Measurements from ENCODE around the gene AIFM2. TPM values are rescaled to one million over a fixed set of nuclear protein-coding genes. Genes with fewer than 3 reads are reported as not detected.
"Not testable (repeated sequence)": the region's sequence is repeated elsewhere in the genome, so short reads cannot be mapped to it uniquely, and the experiment has no call there.

The AIFM2 gene
- total RNA-seq, 3 donors from 2014 or later = 10.5 to 16.9 (median 11.1) TPM

GRCh38 chr10:70162151-70162891, 29.7 kb upstream of the AIFM2 start:
- peak; percentile 75 to 81 for ATAC-seq
- Mint-ChIP-seq H3K36me3 (ENCODE audit: insufficient read depth) (peaks cover 41% of the 10 kb centered on the region), H3K9me3 (no peaks in the 10 kb centered on the region), H3K4me1 (ENCODE audit: low read depth) (peaks cover 63% of the 10 kb centered on the region), H3K4me3 (peak overlapping the region; percentile 61), H3K27me3 (ENCODE audit: low read depth) (no peaks in the 10 kb centered on the region)
- no peak for DNase-seq

- Mint-ChIP-seq H3K27me3 (ENCODE audit: low read depth) (no peaks in the 10 kb centered on the region), H3K4me1 (ENCODE audit: low read depth) (peaks cover 56% of the 10 kb centered on the region), H3K36me3 (ENCODE audit: insufficient read depth) (peaks cover 44% of the 10 kb centered on the region), H3K9me3 (no peaks in the 10 kb centered on the region), H3K4me3 (no peak overlapping the region)
- ATAC-seq = no peak
- no peak for DNase-seq
These were observed 28.2 kb upstream of the AIFM2 start for GRCh38 chr10:70160798-70161197.

GRCh38 chr10:70159366-70159765, 26.7 kb upstream of the AIFM2 start:
- DNase-seq; H3K4me3 Mint-ChIP-seq; H3K27me3 Mint-ChIP-seq (ENCODE audit: low read depth); ATAC-seq; H3K9me3 Mint-ChIP-seq: not testable (repeated sequence)
- Mint-ChIP-seq H3K36me3 (ENCODE audit: insufficient read depth) (peaks cover 55% of the 10 kb centered on the region), H3K4me1 (ENCODE audit: low read depth) (peaks cover 49% of the 10 kb centered on the region)

- Mint-ChIP-seq H3K4me3 (no peak overlapping the region), H3K4me1 (ENCODE audit: low read depth) (peaks cover 36% of the 10 kb centered on the region), H3K9me3 (no peaks in the 10 kb centered on the region), H3K27me3 (ENCODE audit: low read depth) (no peaks in the 10 kb centered on the region), H3K36me3 (ENCODE audit: insufficient read depth) (peaks cover 52% of the 10 kb centered on the region)
- ATAC-seq (no peak), DNase-seq (no peak)
These were observed 25.5 kb upstream of the AIFM2 start for GRCh38 chr10:70158113-70158512.

DNA sequence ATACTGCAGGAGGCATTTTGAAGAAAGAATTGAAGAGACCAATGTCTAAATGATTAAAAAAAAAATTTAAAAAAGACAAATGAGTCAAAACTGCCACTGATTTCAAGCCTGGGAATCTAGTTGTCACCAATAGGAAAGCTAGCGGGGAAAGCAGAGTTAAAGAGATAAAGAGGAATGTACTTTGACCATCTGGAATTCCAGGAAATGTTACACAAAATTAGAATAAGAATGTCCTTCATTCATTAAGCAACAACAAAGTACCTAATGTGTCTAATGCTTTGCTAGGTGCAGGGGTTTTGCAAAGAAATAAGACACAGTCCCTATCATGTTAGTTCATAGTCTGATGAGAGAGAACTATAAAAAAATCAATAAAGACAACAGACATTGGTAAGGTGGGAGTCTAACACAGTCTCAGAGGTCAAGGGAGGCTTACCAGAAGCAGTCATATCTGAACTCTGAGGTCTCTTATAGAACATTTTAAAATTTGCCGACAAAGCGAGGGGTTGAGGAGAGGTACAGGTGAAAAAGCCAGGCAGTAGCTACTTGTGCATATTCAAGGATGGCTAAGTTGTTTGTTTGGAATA, 22.7 kb upstream of the AIFM2 start:
- no peak overlapping the region for H3K4me3 Mint-ChIP-seq
- no peak for ATAC-seq
- H3K36me3 Mint-ChIP-seq (ENCODE audit: insufficient read depth) = peaks cover 67% of the 10 kb centered on the region

DNA sequence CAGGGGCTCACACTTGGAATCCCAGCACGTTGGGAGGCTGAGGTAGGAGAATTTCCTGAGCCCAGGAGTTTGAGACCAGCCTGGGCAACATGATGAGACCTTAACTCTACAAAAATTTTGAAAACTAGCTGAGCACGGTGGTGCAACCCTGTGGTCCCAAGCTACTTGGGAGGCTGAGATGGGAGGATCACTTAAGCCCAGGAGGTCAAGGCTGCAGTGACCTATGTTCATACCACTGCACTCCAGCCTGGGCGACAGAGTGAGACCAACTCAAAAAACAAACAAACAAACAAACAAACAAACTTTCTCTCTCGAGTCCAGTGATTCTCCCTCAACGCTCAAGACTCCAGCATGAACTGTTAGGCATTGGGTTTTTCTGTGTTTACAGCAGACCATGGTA, 15.9 kb upstream of the AIFM2 start:
- no peak for DNase-seq
- Mint-ChIP-seq H3K36me3 (ENCODE audit: insufficient read depth) (peaks cover 30% of the 10 kb centered on the region), H3K27me3 (ENCODE audit: low read depth) (no peaks in the 10 kb centered on the region), H3K9me3 (no peaks in the 10 kb centered on the region), H3K4me3 (no peak overlapping the region), H3K4me1 (ENCODE audit: low read depth) (peaks cover 26% of the 10 kb centered on the region)
- ATAC-seq = no peak

More for the DNA sequence above, 22.7 kb upstream of the AIFM2 start:
- peaks cover 14% of the 10 kb centered on the region for H3K4me1 Mint-ChIP-seq (ENCODE audit: low read depth)
- DNase-seq = no peak
- no peaks in the 10 kb centered on the region for H3K9me3 Mint-ChIP-seq
- no peaks in the 10 kb centered on the region for H3K27me3 Mint-ChIP-seq (ENCODE audit: low read depth)

- no peak for ATAC-seq
- DNase-seq = no peak
- H3K27me3 Mint-ChIP-seq (ENCODE audit: low read depth) = no peaks in the 10 kb centered on the region
- H3K4me1 Mint-ChIP-seq (ENCODE audit: low read depth) = peaks cover 35% of the 10 kb centered on the region
- peak overlapping the region; percentile 79 for H3K4me3 Mint-ChIP-seq
- peaks cover 19% of the 10 kb centered on the region for H3K36me3 Mint-ChIP-seq (ENCODE audit: insufficient read depth)
- H3K9me3 Mint-ChIP-seq = no peaks in the 10 kb centered on the region
These were observed 14.6 kb upstream of the AIFM2 start for GRCh38 chr10:70147259-70147625.

- Mint-ChIP-seq H3K36me3 (ENCODE audit: insufficient read depth) (peaks cover 14% of the 10 kb centered on the region), H3K4me1 (ENCODE audit: low read depth) (peaks cover 35% of the 10 kb centered on the region), H3K9me3 (no peaks in the 10 kb centered on the region), H3K4me3 (peak within 1 kb of the TSS; percentile 88), H3K27me3 (ENCODE audit: low read depth) (no peaks in the 10 kb centered on the region)
- DNase-seq = peak; percentile 88
- peak; percentile 86 to 87 for ATAC-seq
These were observed 14.0 kb upstream of the AIFM2 start, which contains the start of gene TYSND1 for GRCh38 chr10:70146489-70147258. Gene TYSND1 (minus strand): TSS chr10:70146700. CDS start chr10:70146586, 114 bp downstream.

- Mint-ChIP-seq H3K9me3 (no peaks in the 10 kb centered on the region), H3K4me1 (ENCODE audit: low read depth) (peaks cover 35% of the 10 kb centered on the region)
These were observed 13.3 kb upstream of the AIFM2 start for GRCh38 chr10:70145666-70146488.

DNA sequence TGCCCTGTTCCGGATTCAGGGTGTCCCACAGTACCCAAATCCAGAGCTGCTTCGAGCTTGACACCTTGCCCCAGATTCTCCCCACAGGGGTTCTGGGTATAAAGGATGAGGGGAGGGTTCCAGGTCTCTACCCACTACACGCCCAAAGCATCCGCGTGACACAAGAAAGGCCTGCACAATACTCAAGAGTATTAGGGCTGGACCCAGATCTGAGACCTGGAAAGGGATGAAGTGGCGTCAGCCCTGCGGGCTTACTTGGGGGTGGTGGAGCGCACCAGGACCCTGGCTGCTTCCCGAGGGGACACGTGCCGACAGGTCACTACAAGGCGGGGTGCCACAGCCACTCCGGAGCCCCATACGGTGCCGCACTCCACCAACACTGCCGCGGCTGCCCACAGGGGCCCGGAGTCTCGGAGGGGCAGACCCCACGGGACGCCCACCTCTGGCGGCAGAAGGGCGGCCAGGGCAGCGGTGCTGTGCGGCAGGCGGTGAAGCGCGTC, 12.6 kb upstream of the AIFM2 start:
- no peaks in the 10 kb centered on the region for H3K27me3 Mint-ChIP-seq (ENCODE audit: low read depth)
- ATAC-seq (no peak), DNase-seq (no peak)
- H3K9me3 Mint-ChIP-seq = no peaks in the 10 kb centered on the region
- peaks cover 9% of the 10 kb centered on the region for H3K36me3 Mint-ChIP-seq (ENCODE audit: insufficient read depth)
- peak overlapping the region; percentile 88 for H3K4me3 Mint-ChIP-seq
- H3K4me1 Mint-ChIP-seq (ENCODE audit: low read depth) = peaks cover 33% of the 10 kb centered on the region

More at GRCh38 chr10:70145666-70146488, 13.3 kb upstream of the AIFM2 start:
- Mint-ChIP-seq H3K36me3 (ENCODE audit: insufficient read depth) (peaks cover 8% of the 10 kb centered on the region), H3K27me3 (ENCODE audit: low read depth) (no peaks in the 10 kb centered on the region), H3K4me3 (peak overlapping the region; percentile 88)
- peak; percentile 69 to 71 for ATAC-seq
- peak; percentile 64 for DNase-seq

GRCh38 chr10:70144372-70145110, 11.9 kb upstream of the AIFM2 start:
- Mint-ChIP-seq H3K4me1 (ENCODE audit: low read depth) (peaks cover 33% of the 10 kb centered on the region), H3K9me3 (no peaks in the 10 kb centered on the region), H3K36me3 (ENCODE audit: insufficient read depth) (peaks cover 6% of the 10 kb centered on the region), H3K4me3 (peak overlapping the region; percentile 88), H3K27me3 (ENCODE audit: low read depth) (no peaks in the 10 kb centered on the region)
- ATAC-seq (no peak), DNase-seq (no peak)

GRCh38 chr10:70142555-70142954, 9.9 kb upstream of the AIFM2 start:
- ATAC-seq (no peak), DNase-seq (no peak)
- Mint-ChIP-seq H3K36me3 (ENCODE audit: insufficient read depth) (peaks cover 9% of the 10 kb centered on the region), H3K9me3 (no peaks in the 10 kb centered on the region), H3K4me1 (ENCODE audit: low read depth) (peaks cover 35% of the 10 kb centered on the region), H3K27me3 (ENCODE audit: low read depth) (no peaks in the 10 kb centered on the region), H3K4me3 (no peak overlapping the region)

- no peaks in the 10 kb centered on the region for H3K27me3 Mint-ChIP-seq (ENCODE audit: low read depth)
- no peak overlapping the region for H3K4me3 Mint-ChIP-seq
- H3K9me3 Mint-ChIP-seq = no peaks in the 10 kb centered on the region
- ATAC-seq = no peak
- peaks cover 28% of the 10 kb centered on the region for H3K4me1 Mint-ChIP-seq (ENCODE audit: low read depth)
- DNase-seq = no peak
- peaks cover 10% of the 10 kb centered on the region for H3K36me3 Mint-ChIP-seq (ENCODE audit: insufficient read depth)
These were observed 7.7 kb upstream of the AIFM2 start for GRCh38 chr10:70140297-70140696.

Measured in activated T-cell treated with anti-CD3 and anti-CD28 coated beads, Interleukin-2, amount 50 U/mL, for 4 hours (primary cell).